Rectal smooth muscle tissue (tissue), 1 donor: ENCODE results near the gene NCF2.
"Not testable (repeated sequence)": the region's sequence is repeated elsewhere in the genome, so short reads cannot be mapped to it uniquely, and the experiment has no call there.

Source experiments
- H3K27ac ChIP-seq: one replicate; pipeline ENCODE4 v1.7.0; 2013; ENCODE audit warnings: low read depth, low read length, inconsistent platforms
- H3K27me3 ChIP-seq: one replicate; pipeline ENCODE4 v1.7.0; 2013; ENCODE audit warnings: low read length; ENCODE audit not compliant: control insufficient read depth, insufficient read depth
- H3K36me3 ChIP-seq: one replicate; pipeline ENCODE4 v1.7.0; 2013; ENCODE audit warnings: low read length; ENCODE audit not compliant: control insufficient read depth, insufficient read depth
- H3K4me1 ChIP-seq: one replicate; pipeline ENCODE4 v1.7.0; 2013; ENCODE audit warnings: low read length; ENCODE audit not compliant: control insufficient read depth, insufficient read depth
- H3K4me3 ChIP-seq: one replicate; pipeline ENCODE4 v1.7.0; 2013; ENCODE audit warnings: low read length
- H3K9ac ChIP-seq: one replicate; pipeline ENCODE4 v1.7.0; 2013; ENCODE audit warnings: low read length

The NCF2 gene

DNA sequence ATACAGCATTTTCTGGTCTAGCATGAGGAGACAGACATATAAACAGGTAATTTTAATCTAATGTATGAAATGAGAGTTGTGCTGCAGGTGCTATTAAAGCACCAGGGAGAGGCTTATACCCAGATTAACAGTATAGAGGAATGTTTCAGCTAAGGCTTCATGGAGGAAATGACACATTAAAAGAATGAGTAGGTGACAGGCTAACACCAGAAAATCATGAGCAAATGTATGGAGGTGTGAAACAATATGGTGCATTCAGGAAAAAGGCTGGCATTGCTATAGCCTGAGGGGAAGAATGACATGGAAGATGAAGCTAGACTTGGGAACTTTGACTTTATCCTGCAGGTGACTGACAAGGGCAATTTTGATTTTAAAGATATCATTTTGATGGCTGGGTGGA lies 38.3 kb upstream of the NCF2 start:
- no peak overlapping the region for H3K27ac ChIP-seq
- peaks cover 10% of the 10 kb centered on the region for H3K36me3 ChIP-seq
- no peak overlapping the region for H3K9ac ChIP-seq
- no peaks in the 10 kb centered on the region for H3K27me3 ChIP-seq
- H3K4me1 ChIP-seq = peaks cover 22% of the 10 kb centered on the region
- no peak overlapping the region for H3K4me3 ChIP-seq

DNA sequence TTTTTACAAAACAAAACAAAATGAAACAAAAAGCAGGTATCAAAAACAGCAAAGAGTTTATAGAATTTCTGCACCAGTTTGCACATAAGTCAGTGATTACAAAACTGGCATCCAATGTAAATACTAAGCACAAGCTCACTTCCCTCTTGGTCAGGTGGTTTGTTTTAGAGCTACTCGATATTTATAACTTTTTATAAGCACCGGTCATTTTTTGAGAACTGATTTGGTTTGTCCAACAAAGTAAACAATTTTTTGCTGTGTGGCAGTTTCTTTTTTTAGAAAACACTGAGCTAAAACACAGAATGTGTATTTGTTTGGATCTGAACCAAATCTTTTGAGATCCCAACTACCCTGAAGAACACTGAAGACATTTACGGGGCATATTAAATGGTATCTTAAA lies 36.0 kb upstream of the NCF2 start:
- Histone ChIP-seq H3K4me1 (peaks cover 13% of the 10 kb centered on the region), H3K36me3 (peaks cover 10% of the 10 kb centered on the region)
- H3K27me3 ChIP-seq, H3K27ac ChIP-seq, H3K9ac ChIP-seq, H3K4me3 ChIP-seq: not testable (repeated sequence)

DNA sequence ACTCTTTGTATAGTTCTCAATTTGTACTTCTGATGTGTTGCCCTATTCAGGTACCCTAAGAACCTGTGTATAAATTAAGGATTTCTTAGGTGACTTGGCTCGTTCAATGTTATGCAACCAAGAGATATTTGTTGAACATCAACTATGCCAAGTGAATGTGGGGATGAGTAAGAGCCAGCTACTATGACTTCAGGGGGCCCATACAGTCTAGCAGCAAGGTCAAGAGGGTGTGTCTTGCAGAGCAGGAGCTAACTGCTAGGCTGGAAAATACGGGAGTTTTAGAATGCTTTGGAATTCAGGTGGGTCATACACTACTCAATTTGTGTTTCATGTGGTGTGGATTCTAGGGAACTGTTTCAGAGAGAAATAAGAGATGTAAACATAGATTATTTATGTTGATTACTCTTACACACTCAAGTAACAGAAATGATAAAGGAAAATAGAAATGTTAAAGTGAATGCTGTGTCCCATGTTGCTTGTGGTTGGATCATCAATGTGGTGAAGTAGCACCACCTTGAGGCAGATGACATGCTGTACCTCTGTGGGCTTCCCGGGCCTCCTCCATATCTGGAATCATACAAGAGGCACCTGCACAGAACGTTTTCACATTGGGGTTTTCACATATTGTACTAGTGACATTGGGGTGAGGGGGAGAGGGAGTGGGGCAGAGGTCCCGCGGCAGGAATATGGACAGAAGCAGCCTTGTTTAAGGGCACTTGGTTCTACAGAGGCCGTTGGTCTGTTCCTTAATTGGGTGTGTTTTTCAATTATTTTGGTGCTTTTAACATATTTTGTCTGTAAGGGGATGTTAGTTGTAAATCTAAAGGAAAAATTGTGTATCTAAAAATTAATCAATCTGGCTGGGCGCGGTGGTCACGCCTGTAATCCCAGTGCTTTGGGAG lies 32.9 kb upstream of the NCF2 start:
- peak overlapping the region; percentile 10 for H3K27ac ChIP-seq
- H3K9ac ChIP-seq = no peak overlapping the region
- peaks cover 5% of the 10 kb centered on the region for H3K4me1 ChIP-seq
- H3K36me3 ChIP-seq = no peaks in the 10 kb centered on the region
- no peaks in the 10 kb centered on the region for H3K27me3 ChIP-seq
- H3K4me3 ChIP-seq = no peak overlapping the region

DNA sequence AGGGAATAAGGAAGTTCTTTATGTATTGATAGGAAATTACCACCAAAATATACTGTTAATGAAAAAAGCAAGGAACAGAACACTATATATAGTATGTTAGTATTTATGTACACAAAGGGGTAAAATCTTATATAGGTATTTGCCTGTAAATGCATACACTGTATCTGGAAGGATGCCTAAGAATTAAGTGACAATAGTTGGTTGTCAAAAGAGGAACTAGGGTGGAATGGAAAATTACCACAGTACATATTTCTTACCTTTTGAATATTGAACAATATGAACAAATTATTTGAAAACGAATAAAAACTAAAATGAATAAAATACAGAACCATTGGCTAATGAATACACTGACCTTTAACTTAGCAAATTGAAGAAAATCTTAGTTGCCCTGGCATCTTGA lies 31.8 kb upstream of the NCF2 start:
- Histone ChIP-seq H3K4me1 (peaks cover 4% of the 10 kb centered on the region), H3K27ac (no peak overlapping the region), H3K36me3 (no peaks in the 10 kb centered on the region), H3K4me3 (no peak overlapping the region), H3K27me3 (no peaks in the 10 kb centered on the region), H3K9ac (no peak overlapping the region)

DNA sequence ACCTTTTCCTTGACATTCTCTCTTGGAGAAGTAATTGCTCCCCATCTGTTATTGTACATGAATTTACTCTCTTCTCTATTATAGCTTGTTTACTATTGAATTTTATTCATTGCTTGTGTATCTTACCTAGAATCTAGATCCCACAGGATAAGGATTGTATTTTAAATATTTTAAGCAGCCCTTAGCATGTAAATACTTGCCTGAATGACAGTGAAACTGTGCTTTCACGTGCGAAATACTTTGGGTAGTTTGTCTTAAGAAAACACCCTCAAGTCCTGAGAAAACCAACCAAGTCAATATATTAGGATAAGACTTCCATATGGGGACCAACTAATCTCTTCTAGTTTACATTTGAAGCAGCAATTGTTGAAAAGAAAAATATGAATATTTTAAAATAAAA lies 30.1 kb upstream of the NCF2 start:
- Histone ChIP-seq H3K36me3 (no peaks in the 10 kb centered on the region), H3K9ac (no peak overlapping the region), H3K27me3 (no peaks in the 10 kb centered on the region), H3K27ac (no peak overlapping the region), H3K4me3 (no peak overlapping the region), H3K4me1 (no peaks in the 10 kb centered on the region)

DNA sequence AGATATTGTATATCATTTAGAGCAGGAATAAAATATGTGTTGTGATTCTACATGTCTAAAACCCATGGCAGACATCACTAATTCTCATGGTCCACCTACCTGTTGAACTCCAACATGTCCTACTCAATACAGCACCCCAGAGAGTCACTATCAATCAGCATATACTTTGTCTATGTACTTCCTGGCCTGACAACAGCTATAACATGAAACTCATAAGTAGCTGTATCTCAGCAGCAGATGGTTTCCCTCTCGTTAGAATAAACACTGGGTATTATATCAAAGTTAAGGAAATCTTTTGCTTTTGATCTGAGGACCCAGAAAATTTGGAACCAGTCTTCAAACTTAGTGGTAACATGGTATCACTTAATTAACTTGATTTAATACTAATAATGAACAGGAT lies 29.5 kb upstream of the NCF2 start:
- no peaks in the 10 kb centered on the region for H3K36me3 ChIP-seq
- no peak overlapping the region for H3K27ac ChIP-seq
- no peaks in the 10 kb centered on the region for H3K4me1 ChIP-seq
- H3K27me3 ChIP-seq = no peaks in the 10 kb centered on the region
- H3K9ac ChIP-seq = no peak overlapping the region
- H3K4me3 ChIP-seq = no peak overlapping the region

DNA sequence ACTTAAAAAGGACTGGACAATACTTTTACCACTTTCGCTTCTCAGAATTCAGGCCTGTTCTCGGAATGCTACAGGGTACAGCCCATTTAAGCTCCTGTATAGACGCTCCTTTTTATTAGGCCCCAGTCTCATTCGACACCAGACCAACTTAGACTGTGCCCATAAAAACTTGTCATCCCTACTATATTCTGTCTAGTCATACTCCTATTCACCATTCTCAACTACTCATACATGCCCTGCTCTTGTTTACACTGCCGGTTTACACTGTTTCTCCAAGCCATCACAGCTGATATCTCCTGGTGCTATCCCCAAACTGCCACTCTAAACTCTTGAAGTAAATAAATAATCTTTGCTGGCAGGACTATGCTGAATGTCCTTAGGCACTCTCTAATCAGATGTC lies 27.9 kb upstream of the NCF2 start:
- not testable (repeated sequence) for H3K27me3 ChIP-seq, H3K9ac ChIP-seq, H3K4me3 ChIP-seq, H3K36me3 ChIP-seq, H3K4me1 ChIP-seq, H3K27ac ChIP-seq

DNA sequence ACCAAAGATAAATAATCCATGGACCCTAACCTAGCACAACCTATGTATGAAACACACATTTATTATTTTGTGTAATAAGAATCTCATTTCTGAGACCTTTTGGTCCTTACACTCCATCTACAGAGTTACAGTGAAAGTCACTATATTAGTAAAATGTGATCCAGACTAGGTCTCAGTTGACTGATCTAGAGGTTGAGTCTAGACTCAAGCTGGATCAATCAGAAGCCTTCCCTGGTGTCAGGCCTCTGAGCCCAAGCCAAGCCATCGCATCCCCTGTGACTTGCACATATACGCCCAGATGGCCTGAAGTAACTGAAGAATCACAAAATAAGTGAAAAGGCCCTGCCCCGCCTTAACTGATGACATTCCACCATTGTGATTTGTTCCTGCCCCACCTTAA lies 22.7 kb upstream of the NCF2 start:
- H3K9ac ChIP-seq, H3K27me3 ChIP-seq: not testable (repeated sequence)
- H3K4me1 ChIP-seq = peaks cover 10% of the 10 kb centered on the region

DNA sequence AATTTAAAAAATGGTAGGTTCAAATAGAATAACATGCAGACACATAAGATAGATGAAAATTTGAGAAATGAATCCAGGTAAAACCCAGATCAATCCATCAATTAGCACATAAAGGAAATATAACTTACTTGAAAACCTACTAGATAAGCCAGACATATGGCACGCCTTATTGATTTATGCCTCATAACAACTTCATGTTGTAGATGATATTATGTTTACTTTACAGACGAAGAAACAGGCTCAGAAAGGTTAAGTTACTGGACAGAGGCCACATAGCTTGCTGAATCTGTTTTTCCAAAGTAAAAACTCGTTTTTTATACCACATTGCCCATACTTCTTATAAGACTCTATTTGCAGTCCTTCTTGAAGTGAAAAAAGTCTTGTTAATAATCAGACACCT lies 22.1 kb upstream of the NCF2 start:
- Histone ChIP-seq H3K9ac (no peak overlapping the region), H3K27me3 (no peaks in the 10 kb centered on the region), H3K4me3 (no peak overlapping the region), H3K4me1 (peaks cover 10% of the 10 kb centered on the region), H3K27ac (no peak overlapping the region), H3K36me3 (no peaks in the 10 kb centered on the region)

More for the DNA sequence above, 22.7 kb upstream of the NCF2 start:
- not testable (repeated sequence) for H3K36me3 ChIP-seq, H3K4me3 ChIP-seq, H3K27ac ChIP-seq

DNA sequence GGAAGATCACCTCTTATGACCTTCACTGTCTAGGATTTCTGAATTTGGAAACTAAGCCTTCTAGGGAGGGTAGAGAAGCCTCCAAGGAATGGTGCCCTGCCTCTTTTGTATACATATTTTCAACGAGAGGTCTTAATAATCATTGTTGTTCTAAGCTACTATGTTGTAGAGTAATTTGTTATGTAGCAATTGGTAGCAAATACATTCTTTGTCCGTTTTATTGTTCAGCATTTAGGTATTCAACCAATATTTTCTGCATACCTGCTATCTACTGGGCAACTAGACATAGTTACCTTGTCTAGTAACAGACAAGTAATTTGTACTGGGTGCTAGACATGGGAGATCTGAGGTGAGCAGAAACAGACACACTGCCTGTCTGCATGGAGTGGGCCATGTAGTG lies 20.8 kb upstream of the NCF2 start:
- Histone ChIP-seq H3K27ac (no peak overlapping the region), H3K36me3 (no peaks in the 10 kb centered on the region), H3K27me3 (no peaks in the 10 kb centered on the region), H3K9ac (no peak overlapping the region), H3K4me1 (peaks cover 10% of the 10 kb centered on the region), H3K4me3 (no peak overlapping the region)

DNA sequence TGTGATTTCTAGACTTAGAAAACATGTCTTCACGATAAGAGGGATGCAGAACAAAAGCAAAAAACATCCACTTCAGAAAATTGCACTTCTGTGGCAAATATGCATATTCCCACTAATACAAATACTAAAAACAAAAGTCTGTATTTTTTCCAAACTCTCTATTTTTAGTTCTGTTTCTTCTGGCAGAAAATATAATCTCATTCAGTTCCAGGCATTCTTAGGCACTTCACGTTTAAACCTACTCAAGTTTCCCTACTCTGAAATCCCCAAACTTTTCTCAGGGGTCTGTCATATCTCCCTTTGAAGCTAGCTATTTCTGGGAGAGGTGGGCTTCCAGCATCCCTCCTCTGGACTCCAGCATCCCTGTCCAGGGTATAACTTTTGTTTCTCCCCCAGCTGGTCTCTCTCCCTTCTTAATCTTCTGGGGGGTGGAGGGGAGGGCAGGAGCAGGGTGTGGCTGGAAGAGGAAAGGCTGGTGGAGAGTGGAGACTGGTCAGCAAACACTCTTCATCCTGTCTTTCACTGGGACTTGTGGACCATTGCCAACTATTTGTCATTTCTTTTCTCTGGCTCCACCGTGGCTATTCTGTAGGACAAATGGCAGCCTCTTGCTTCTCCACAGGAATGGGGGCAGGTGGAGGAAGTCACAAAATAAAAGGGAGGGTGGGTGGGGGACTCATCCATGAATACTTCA lies 19.6 kb upstream of the NCF2 start:
- Histone ChIP-seq H3K27ac (no peak overlapping the region), H3K36me3 (no peaks in the 10 kb centered on the region), H3K4me3 (no peak overlapping the region), H3K27me3 (no peaks in the 10 kb centered on the region), H3K4me1 (peaks cover 10% of the 10 kb centered on the region), H3K9ac (no peak overlapping the region)

DNA sequence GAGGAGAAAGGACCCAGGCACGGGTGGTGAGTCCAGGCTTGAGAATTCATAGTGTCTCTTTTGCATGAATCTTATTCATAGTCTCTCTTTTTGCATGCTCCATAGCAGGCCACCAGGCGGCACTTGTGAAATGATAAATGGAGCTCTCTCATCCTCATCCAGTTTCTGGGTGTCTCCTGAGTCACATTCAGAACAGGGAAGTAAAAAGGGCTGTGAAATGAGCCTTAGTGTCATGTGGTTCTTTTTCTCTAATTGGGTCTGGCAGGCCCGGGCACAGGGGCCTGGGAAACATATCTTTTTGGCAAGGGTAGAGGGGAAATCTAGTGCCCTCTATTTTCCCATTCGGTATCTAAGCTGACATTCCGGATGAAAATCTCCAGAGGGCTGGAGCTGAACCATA lies 19.1 kb upstream of the NCF2 start:
- no peak overlapping the region for H3K27ac ChIP-seq
- H3K36me3 ChIP-seq = no peaks in the 10 kb centered on the region
- no peak overlapping the region for H3K9ac ChIP-seq
- no peaks in the 10 kb centered on the region for H3K27me3 ChIP-seq
- H3K4me1 ChIP-seq = peaks cover 10% of the 10 kb centered on the region
- H3K4me3 ChIP-seq = no peak overlapping the region
